ENCODE results near the gene ZDHHC7. TPM values are rescaled to one million over a fixed set of nuclear protein-coding genes. Genes with fewer than 3 reads are reported as not detected.

Gene ZDHHC7
- total RNA-seq, 1 experiment from 2014 or later = 90.1 TPM

GRCh38 chr16:85004587-85005205 is 6.6 kb downstream of the ZDHHC7 start:
- in situ Hi-C loops (cut with HindIII; ENCODE audit: low pct_unique_long_range_greater_than_20kb, low sequenced_read_pairs) = no loop called here
- DNase-seq (ENCODE audit: low read depth) = peak; percentile 75

- in situ Hi-C loops (cut with HindIII; ENCODE audit: low pct_unique_long_range_greater_than_20kb, low sequenced_read_pairs) = no loop called here
- DNase-seq (ENCODE audit: low read depth) = no peak
Observed at GRCh38 chr16:85003725-85004586, 7.4 kb downstream of the ZDHHC7 start.

- in situ Hi-C loops (cut with HindIII; ENCODE audit: low pct_unique_long_range_greater_than_20kb, low sequenced_read_pairs) = no loop called here
- DNase-seq (ENCODE audit: low read depth) = peak; percentile 61
Observed at GRCh38 chr16:85003076-85003475, 8.3 kb downstream of the ZDHHC7 start.

GRCh38 chr16:85002608-85003007 is 8.7 kb downstream of the ZDHHC7 start:
- DNase-seq (ENCODE audit: low read depth) = peak; percentile 70
- in situ Hi-C loops (cut with HindIII; ENCODE audit: low pct_unique_long_range_greater_than_20kb, low sequenced_read_pairs) = no loop called here

GRCh38 chr16:85002099-85002541 is 9.2 kb downstream of the ZDHHC7 start:
- in situ Hi-C loops (cut with HindIII; ENCODE audit: low pct_unique_long_range_greater_than_20kb, low sequenced_read_pairs) = no loop called here
- DNase-seq (ENCODE audit: low read depth) = peak; percentile 64

GRCh38 chr16:84999857-85000480 is 11.4 kb downstream of the ZDHHC7 start:
- DNase-seq (ENCODE audit: low read depth) = no peak
- in situ Hi-C loops (cut with HindIII; ENCODE audit: low pct_unique_long_range_greater_than_20kb, low sequenced_read_pairs) = no loop called here

GRCh38 chr16:84999200-84999599 is 12.1 kb downstream of the ZDHHC7 start:
- DNase-seq (ENCODE audit: low read depth) = no peak
- in situ Hi-C loops (cut with HindIII; ENCODE audit: low pct_unique_long_range_greater_than_20kb, low sequenced_read_pairs) = no loop called here

GRCh38 chr16:84996365-84996764 is 15.0 kb downstream of the ZDHHC7 start:
- no peak for DNase-seq (ENCODE audit: low read depth)
- in situ Hi-C loops (cut with HindIII; ENCODE audit: low pct_unique_long_range_greater_than_20kb, low sequenced_read_pairs) = no loop called here

GRCh38 chr16:84995663-84996062 is 15.7 kb downstream of the ZDHHC7 start:
- in situ Hi-C loops (cut with HindIII; ENCODE audit: low pct_unique_long_range_greater_than_20kb, low sequenced_read_pairs) = no loop called here
- no peak for DNase-seq (ENCODE audit: low read depth)

- no peak for DNase-seq (ENCODE audit: low read depth)
Observed at GRCh38 chr16:84993926-84994325, 17.4 kb downstream of the ZDHHC7 start.

GRCh38 chr16:84992717-84993075 is 18.6 kb downstream of the ZDHHC7 start:
- DNase-seq (ENCODE audit: low read depth) = no peak
- in situ Hi-C loops (cut with HindIII; ENCODE audit: low pct_unique_long_range_greater_than_20kb, low sequenced_read_pairs) = no loop called here

More at GRCh38 chr16:84993926-84994325, 17.4 kb downstream of the ZDHHC7 start:
- in situ Hi-C loops (cut with HindIII; ENCODE audit: low pct_unique_long_range_greater_than_20kb, low sequenced_read_pairs) = no loop called here

- in situ Hi-C loops (cut with HindIII; ENCODE audit: low pct_unique_long_range_greater_than_20kb, low sequenced_read_pairs) = no loop called here
Observed at GRCh38 chr16:84990782-84991181, 20.6 kb downstream of the ZDHHC7 start.

GRCh38 chr16:84989749-84990620 is 21.4 kb downstream of the ZDHHC7 start:
- DNase-seq (ENCODE audit: low read depth) = peak; percentile 80
- in situ Hi-C loops (cut with HindIII; ENCODE audit: low pct_unique_long_range_greater_than_20kb, low sequenced_read_pairs) = no loop called here

More at GRCh38 chr16:84990782-84991181, 20.6 kb downstream of the ZDHHC7 start:
- DNase-seq (ENCODE audit: low read depth) = no peak

- DNase-seq (ENCODE audit: low read depth) = no peak
- in situ Hi-C loops (cut with HindIII; ENCODE audit: low pct_unique_long_range_greater_than_20kb, low sequenced_read_pairs) = no loop called here
Observed at GRCh38 chr16:84988328-84989080, 22.8 kb downstream of the ZDHHC7 start.

GRCh38 chr16:84986879-84987278 is 24.5 kb downstream of the ZDHHC7 start:
- in situ Hi-C loops (cut with HindIII; ENCODE audit: low pct_unique_long_range_greater_than_20kb, low sequenced_read_pairs) = no loop called here
- DNase-seq (ENCODE audit: low read depth) = no peak

GRCh38 chr16:84986102-84986501 is 25.2 kb downstream of the ZDHHC7 start:
- in situ Hi-C loops (cut with HindIII; ENCODE audit: low pct_unique_long_range_greater_than_20kb, low sequenced_read_pairs) = no loop called here
- no peak for DNase-seq (ENCODE audit: low read depth)
